ENCODE data around the gene NXPE3.
"Not testable (repeated sequence)": the region's sequence is repeated elsewhere in the genome, so short reads cannot be mapped to it uniquely, and the experiment has no call there.

GRCh38 chr3:101864926-101865325 is 85.9 kb downstream of the NXPE3 start:
- not testable (repeated sequence) for TF ChIP-seq EZH2 (IDR thresholded peaks at IDR 0.05; ENCODE audit: insufficient read depth, poor library complexity, severe bottlenecking); EZH2phosphoT487 (IDR thresholded peaks at IDR 0.05; ENCODE audit: insufficient read depth, low read depth)

Data from GM23248 (cell line).